ENCODE measurements around the gene GFPT2.

Gene GFPT2

GRCh38 chr5:180343831-180344695 lies 9.1 kb downstream of the GFPT2 start:
- no peak for TF ChIP-seq EZH2 (IDR thresholded peaks at IDR 0.05)
- no peak for TF ChIP-seq FOXP2 (optimal IDR thresholded peaks at IDR 0.05; ENCODE audit: control extremely low read depth, extremely low read length, insufficient read depth)
- TF ChIP-seq POLR2AphosphoS5 (IDR thresholded peaks at IDR 0.05; ENCODE audit: borderline replicate concordance, low read depth, low read length): no peak
- H3K9me3 ChIP-seq (ENCODE audit: low read depth, low read length): no peaks in the 10 kb centered on the region
- H3K36me3 ChIP-seq (ENCODE audit: insufficient read depth, low read length): no peaks in the 10 kb centered on the region
- no peak overlapping the region for H3K27ac ChIP-seq
- DNase-seq (ENCODE audit: low read depth, low spot score): no peak
- H3K9ac ChIP-seq (ENCODE audit: insufficient read length): no peak overlapping the region
- no peak overlapping the region for H3K4me3 ChIP-seq

- Histone ChIP-seq H3K9ac (ENCODE audit: insufficient read length) (no peak overlapping the region), H3K36me3 (ENCODE audit: insufficient read depth, low read length) (no peaks in the 10 kb centered on the region), H3K4me3 (no peak overlapping the region), H3K9me3 (ENCODE audit: low read depth, low read length) (no peaks in the 10 kb centered on the region), H3K27ac (no peak overlapping the region)
- no peak for DNase-seq (ENCODE audit: low read depth, low spot score)
- TF ChIP-seq EZH2 (IDR thresholded peaks at IDR 0.05): no peak
- TF ChIP-seq POLR2AphosphoS5 (IDR thresholded peaks at IDR 0.05; ENCODE audit: borderline replicate concordance, low read depth, low read length): no peak
- TF ChIP-seq FOXP2 (optimal IDR thresholded peaks at IDR 0.05; ENCODE audit: control extremely low read depth, extremely low read length, insufficient read depth): no peak
These were observed 9.9 kb downstream of the GFPT2 start for GRCh38 chr5:180343110-180343830.

- H3K27ac ChIP-seq: no peak overlapping the region
- H3K9ac ChIP-seq (ENCODE audit: insufficient read length): no peak overlapping the region
- no peak overlapping the region for H3K4me3 ChIP-seq
- H3K9me3 ChIP-seq (ENCODE audit: low read depth, low read length): no peaks in the 10 kb centered on the region
- no peak for TF ChIP-seq EZH2 (IDR thresholded peaks at IDR 0.05)
- DNase-seq (ENCODE audit: low read depth, low spot score): no peak
- no peaks in the 10 kb centered on the region for H3K36me3 ChIP-seq (ENCODE audit: insufficient read depth, low read length)
These were observed 11.5 kb downstream of the GFPT2 start for GRCh38 chr5:180341595-180341994.

- no peaks in the 10 kb centered on the region for H3K36me3 ChIP-seq (ENCODE audit: insufficient read depth, low read length)
- H3K27ac ChIP-seq: no peak overlapping the region
- no peak for TF ChIP-seq EZH2 (IDR thresholded peaks at IDR 0.05)
- TF ChIP-seq POLR2AphosphoS5 (IDR thresholded peaks at IDR 0.05; ENCODE audit: borderline replicate concordance, low read depth, low read length): no peak
- TF ChIP-seq FOXP2 (optimal IDR thresholded peaks at IDR 0.05; ENCODE audit: control extremely low read depth, extremely low read length, insufficient read depth): no peak
- DNase-seq (ENCODE audit: low read depth, low spot score): no peak
- H3K9me3 ChIP-seq (ENCODE audit: low read depth, low read length): no peaks in the 10 kb centered on the region
- no peak overlapping the region for H3K4me3 ChIP-seq
- no peak overlapping the region for H3K9ac ChIP-seq (ENCODE audit: insufficient read length)
These were observed 12.3 kb downstream of the GFPT2 start for GRCh38 chr5:180340856-180341255.

- no peak for DNase-seq (ENCODE audit: low read depth, low spot score)
- H3K9ac ChIP-seq (ENCODE audit: insufficient read length): no peak overlapping the region
- H3K9me3 ChIP-seq (ENCODE audit: low read depth, low read length): no peaks in the 10 kb centered on the region
- H3K4me3 ChIP-seq: no peak overlapping the region
- H3K27ac ChIP-seq: no peak overlapping the region
- TF ChIP-seq POLR2AphosphoS5 (IDR thresholded peaks at IDR 0.05; ENCODE audit: borderline replicate concordance, low read depth, low read length) (no peak), FOXP2 (optimal IDR thresholded peaks at IDR 0.05; ENCODE audit: control extremely low read depth, extremely low read length, insufficient read depth) (no peak), EZH2 (IDR thresholded peaks at IDR 0.05) (no peak)
- H3K36me3 ChIP-seq (ENCODE audit: insufficient read depth, low read length): no peaks in the 10 kb centered on the region
These were observed 13.5 kb downstream of the GFPT2 start for GRCh38 chr5:180339583-180340183.

GRCh38 chr5:180338001-180338707 lies 15.0 kb downstream of the GFPT2 start:
- Histone ChIP-seq H3K9me3 (ENCODE audit: low read depth, low read length) (no peaks in the 10 kb centered on the region), H3K4me3 (no peak overlapping the region), H3K9ac (ENCODE audit: insufficient read length) (no peak overlapping the region), H3K27ac (no peak overlapping the region), H3K36me3 (ENCODE audit: insufficient read depth, low read length) (no peaks in the 10 kb centered on the region)
- TF ChIP-seq POLR2AphosphoS5 (IDR thresholded peaks at IDR 0.05; ENCODE audit: borderline replicate concordance, low read depth, low read length) (no peak), EZH2 (IDR thresholded peaks at IDR 0.05) (no peak), FOXP2 (optimal IDR thresholded peaks at IDR 0.05; ENCODE audit: control extremely low read depth, extremely low read length, insufficient read depth) (no peak)
- no peak for DNase-seq (ENCODE audit: low read depth, low spot score)

GRCh38 chr5:180336234-180337020 lies 16.7 kb downstream of the GFPT2 start:
- H3K4me3 ChIP-seq: no peak overlapping the region
- TF ChIP-seq FOXP2 (optimal IDR thresholded peaks at IDR 0.05; ENCODE audit: control extremely low read depth, extremely low read length, insufficient read depth): no peak
- no peak for TF ChIP-seq POLR2AphosphoS5 (IDR thresholded peaks at IDR 0.05; ENCODE audit: borderline replicate concordance, low read depth, low read length)
- no peak for TF ChIP-seq EZH2 (IDR thresholded peaks at IDR 0.05)
- no peak overlapping the region for H3K27ac ChIP-seq
- no peak for DNase-seq (ENCODE audit: low read depth, low spot score)
- H3K9ac ChIP-seq (ENCODE audit: insufficient read length): no peak overlapping the region
- no peaks in the 10 kb centered on the region for H3K9me3 ChIP-seq (ENCODE audit: low read depth, low read length)
- no peaks in the 10 kb centered on the region for H3K36me3 ChIP-seq (ENCODE audit: insufficient read depth, low read length)

Measured in SK-N-MC (cell line).